ENCODE data around the gene ZNF563. TPM values are rescaled to one million over a fixed set of nuclear protein-coding genes. Genes with fewer than 3 reads are reported as not detected.

Gene ZNF563
- total and polyA plus RNA-seq, 2 experiments from 2014 or later: 4.0 to 6.8 TPM

DNA sequence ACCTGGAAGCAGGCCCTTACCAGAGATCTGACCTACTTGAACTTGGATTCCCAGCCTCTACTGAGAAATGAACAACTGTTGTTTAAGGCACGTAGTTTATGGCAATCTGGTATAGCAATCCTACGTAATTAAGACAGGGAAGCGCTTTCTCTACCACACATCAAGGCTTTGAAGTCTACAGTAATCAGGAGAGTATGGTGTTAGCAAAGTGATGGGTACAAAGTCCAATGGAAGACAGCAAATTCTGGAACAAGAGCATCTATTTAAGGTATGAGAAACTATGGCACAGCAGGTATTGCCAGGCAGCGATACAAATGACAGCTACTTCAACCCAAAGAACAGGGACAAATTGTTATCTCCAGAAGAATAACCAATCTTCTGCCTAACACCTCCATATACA, 3.1 kb downstream of the ZNF563 start:
- H3K36me3 ChIP-seq (replicated peaks; ENCODE audit: insufficient read depth, low read depth): no peaks in the 10 kb centered on the region
- no peaks in the 10 kb centered on the region for H3K9me3 ChIP-seq (ENCODE audit: low read depth)
- H3K9me2 ChIP-seq (replicated peaks; ENCODE audit: insufficient read depth): no peaks in the 10 kb centered on the region
- H2AFZ ChIP-seq: no peak overlapping the region
- no peaks in the 10 kb centered on the region for H3K27me3 ChIP-seq
- H3K79me2 ChIP-seq: peaks cover 43% of the 10 kb centered on the region
- no peak overlapping the region for H3K4me3 ChIP-seq
- no peak for TF ChIP-seq EZH2 (IDR thresholded peaks at IDR 0.05; ENCODE audit: borderline replicate concordance)
- no peak for TF ChIP-seq EZH2phosphoT487 (IDR thresholded peaks at IDR 0.05; ENCODE audit: low read depth, severe bottlenecking, unreplicated experiment)
- TF ChIP-seq, protein P1, sequence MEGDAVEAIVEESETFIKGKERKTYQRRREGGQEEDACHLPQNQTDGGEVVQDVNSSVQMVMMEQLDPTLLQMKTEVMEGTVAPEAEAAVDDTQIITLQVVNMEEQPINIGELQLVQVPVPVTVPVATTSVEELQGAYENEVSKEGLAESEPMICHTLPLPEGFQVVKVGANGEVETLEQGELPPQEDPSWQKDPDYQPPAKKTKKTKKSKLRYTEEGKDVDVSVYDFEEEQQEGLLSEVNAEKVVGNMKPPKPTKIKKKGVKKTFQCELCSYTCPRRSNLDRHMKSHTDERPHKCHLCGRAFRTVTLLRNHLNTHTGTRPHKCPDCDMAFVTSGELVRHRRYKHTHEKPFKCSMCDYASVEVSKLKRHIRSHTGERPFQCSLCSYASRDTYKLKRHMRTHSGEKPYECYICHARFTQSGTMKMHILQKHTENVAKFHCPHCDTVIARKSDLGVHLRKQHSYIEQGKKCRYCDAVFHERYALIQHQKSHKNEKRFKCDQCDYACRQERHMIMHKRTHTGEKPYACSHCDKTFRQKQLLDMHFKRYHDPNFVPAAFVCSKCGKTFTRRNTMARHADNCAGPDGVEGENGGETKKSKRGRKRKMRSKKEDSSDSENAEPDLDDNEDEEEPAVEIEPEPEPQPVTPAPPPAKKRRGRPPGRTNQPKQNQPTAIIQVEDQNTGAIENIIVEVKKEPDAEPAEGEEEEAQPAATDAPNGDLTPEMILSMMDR (IDR thresholded peaks at IDR 0.05; ENCODE audit: poor library complexity): no peak
- peak; percentile 16 for DNase-seq (ENCODE audit: low spot score)
- H4K20me1 ChIP-seq (ENCODE audit: insufficient read depth, poor library complexity, severe bottlenecking): no peaks in the 10 kb centered on the region
- peak overlapping the region; percentile 46 for H3K27ac ChIP-seq
- 75% methylated on average over 4 of the region's 4 CpGs for WGBS (ENCODE audit: low lambda C conversion rate, missing lambda C conversion rate)
- H3K4me1 ChIP-seq (ENCODE audit: insufficient read depth): peaks cover 17% of the 10 kb centered on the region
- H3K4me2 ChIP-seq: peak overlapping the region; percentile 89

DNA sequence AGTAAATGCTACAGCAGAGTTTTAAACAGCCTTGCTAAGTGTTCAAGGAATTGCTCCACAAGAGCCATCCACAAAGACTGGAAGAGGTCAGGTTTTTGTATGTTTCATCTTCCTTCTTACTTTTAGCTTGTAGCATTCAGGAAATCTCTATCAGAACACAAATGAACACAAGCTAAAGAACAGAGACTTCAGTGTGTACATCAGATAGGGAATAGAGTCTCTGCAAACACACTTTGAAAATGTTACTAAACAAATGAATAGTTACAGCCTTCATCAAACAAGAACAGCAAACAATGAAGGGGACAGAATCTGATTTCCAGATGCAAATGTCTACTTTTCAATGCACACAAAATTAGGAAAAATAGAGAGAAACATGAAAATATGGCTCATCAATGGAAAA, 7.7 kb downstream of the ZNF563 start:
- H4K20me1 ChIP-seq (ENCODE audit: insufficient read depth, poor library complexity, severe bottlenecking): no peaks in the 10 kb centered on the region
- H2AFZ ChIP-seq: no peak overlapping the region
- no peak overlapping the region for H3K4me3 ChIP-seq
- H3K27me3 ChIP-seq: no peaks in the 10 kb centered on the region
- no peak overlapping the region for H3K4me2 ChIP-seq
- H3K27ac ChIP-seq: no peak overlapping the region
- no peaks in the 10 kb centered on the region for H3K4me1 ChIP-seq (ENCODE audit: insufficient read depth)
- no peaks in the 10 kb centered on the region for H3K9me2 ChIP-seq (replicated peaks; ENCODE audit: insufficient read depth)
- H3K9me3 ChIP-seq (ENCODE audit: low read depth): peaks cover 3% of the 10 kb centered on the region
- H3K36me3 ChIP-seq (replicated peaks; ENCODE audit: insufficient read depth, low read depth): peaks cover 6% of the 10 kb centered on the region
- peaks cover 43% of the 10 kb centered on the region for H3K79me2 ChIP-seq
- no peak for DNase-seq (ENCODE audit: low spot score)
- TF ChIP-seq, protein P1 (IDR thresholded peaks at IDR 0.05; ENCODE audit: poor library complexity): no peak
- TF ChIP-seq EZH2 (IDR thresholded peaks at IDR 0.05; ENCODE audit: borderline replicate concordance): no peak
- TF ChIP-seq EZH2phosphoT487 (IDR thresholded peaks at IDR 0.05; ENCODE audit: low read depth, severe bottlenecking, unreplicated experiment): no peak

DNA sequence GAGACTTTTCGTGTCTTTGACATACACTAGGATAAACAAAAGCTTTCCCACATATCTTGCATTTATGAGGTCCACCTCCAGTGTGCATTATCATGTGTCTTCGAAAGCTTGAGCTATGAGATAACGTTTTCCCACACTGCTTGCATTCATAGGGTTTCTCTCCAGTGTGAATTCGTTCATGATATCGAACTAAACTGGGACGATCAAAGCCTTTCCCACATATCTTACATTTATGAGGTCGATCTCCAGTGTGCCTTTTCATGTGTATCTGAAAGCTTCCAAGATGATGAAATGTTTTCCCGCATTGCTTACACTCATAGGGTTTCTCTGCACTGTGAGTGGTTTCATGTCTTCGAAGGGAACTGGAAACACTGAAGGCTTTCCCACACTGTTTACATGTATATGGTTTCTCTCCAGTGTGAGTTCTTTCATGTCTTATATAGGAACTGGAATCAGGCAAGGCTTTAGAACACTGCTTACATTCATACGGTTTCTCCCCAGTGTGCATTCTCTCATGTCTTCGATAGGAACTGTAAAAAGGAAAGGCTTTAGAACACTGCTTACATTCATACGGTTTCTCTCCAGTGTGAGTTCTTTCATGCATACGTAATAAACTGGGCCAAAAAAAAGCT, 14.5 kb downstream of the ZNF563 start:
- Histone ChIP-seq H4K20me1 (ENCODE audit: insufficient read depth, poor library complexity, severe bottlenecking) (no peaks in the 10 kb centered on the region), H3K27ac (no peak overlapping the region), H2AFZ (no peak overlapping the region), H3K9me3 (ENCODE audit: low read depth) (peaks cover 7% of the 10 kb centered on the region), H3K4me2 (no peak overlapping the region), H3K9me2 (replicated peaks; ENCODE audit: insufficient read depth) (no peaks in the 10 kb centered on the region), H3K36me3 (replicated peaks; ENCODE audit: insufficient read depth, low read depth) (peaks cover 6% of the 10 kb centered on the region), H3K27me3 (no peaks in the 10 kb centered on the region), H3K4me1 (ENCODE audit: insufficient read depth) (no peaks in the 10 kb centered on the region), H3K4me3 (no peak overlapping the region), H3K79me2 (peaks cover 3% of the 10 kb centered on the region)
- 97% methylated on average over 13 of the region's 13 CpGs for WGBS (ENCODE audit: low lambda C conversion rate, missing lambda C conversion rate)
- no peak for DNase-seq (ENCODE audit: low spot score)
- TF ChIP-seq EZH2 (IDR thresholded peaks at IDR 0.05; ENCODE audit: borderline replicate concordance) (no peak), EZH2phosphoT487 (IDR thresholded peaks at IDR 0.05; ENCODE audit: low read depth, severe bottlenecking, unreplicated experiment) (no peak)
- TF ChIP-seq, protein P1 (IDR thresholded peaks at IDR 0.05; ENCODE audit: poor library complexity): no peak
